H9 (cell line): ENCODE data around the gene NLRC3. TPM values are rescaled to one million over a fixed set of nuclear protein-coding genes. Genes with fewer than 3 reads are reported as not detected.

Experiments
- DNase-seq: peaks from one replicate; pipeline ENCODE4 v3.0.0-alpha.2; 2017
- H2AFZ ChIP-seq: one replicate; pipeline ENCODE4 v1.6.1; 2013; ENCODE audit warnings: mild to moderate bottlenecking, low read length, control low read depth, moderate library complexity
- H2AK5ac ChIP-seq: 2 replicates; pipeline ENCODE4 v1.6.1; 2013; ENCODE audit warnings: low read length, control low read depth, mixed read lengths; ENCODE audit not compliant: insufficient read length
- H2BK120ac ChIP-seq: one replicate; pipeline ENCODE4 v1.6.1; 2013; ENCODE audit warnings: low read depth, mild to moderate bottlenecking, low read length, control low read depth, inconsistent platforms; ENCODE audit not compliant: poor library complexity, severe bottlenecking
- H2BK12ac ChIP-seq: 2 replicates; pipeline ENCODE4 v1.6.1; 2013; ENCODE audit warnings: low read length, control low read depth, mixed read lengths, low read depth; ENCODE audit not compliant: insufficient read length
- H2BK15ac ChIP-seq: 2 replicates; pipeline ENCODE4 v1.6.1; 2013; ENCODE audit warnings: low read depth, low read length, control low read depth
- H2BK20ac ChIP-seq: one replicate; pipeline ENCODE4 v1.6.1; 2013; ENCODE audit warnings: low read depth, mild to moderate bottlenecking, low read length, control low read depth, inconsistent platforms; ENCODE audit not compliant: poor library complexity, severe bottlenecking
- H2BK5ac ChIP-seq: 2 replicates; pipeline ENCODE4 v1.6.1; 2013; ENCODE audit warnings: low read length, control low read depth, mixed read lengths; ENCODE audit not compliant: insufficient read length
- H3K14ac ChIP-seq: 2 replicates; pipeline ENCODE4 v1.6.1; 2013; ENCODE audit warnings: low read length, control low read depth; ENCODE audit not compliant: insufficient read depth
- H3K18ac ChIP-seq: 2 replicates; pipeline ENCODE4 v1.6.1; 2013; ENCODE audit warnings: low read depth, mild to moderate bottlenecking, mixed read lengths, low read length, control low read depth; ENCODE audit not compliant: insufficient read length
- H3K23ac ChIP-seq: 2 replicates; pipeline ENCODE4 v1.6.1; 2013; ENCODE audit warnings: low read length, control low read depth, mixed read lengths, low read depth; ENCODE audit not compliant: insufficient read length
- H3K23me2 ChIP-seq: 2 replicates; pipeline ENCODE4 v1.6.1; 2013; ENCODE audit warnings: low read depth, mild to moderate bottlenecking, mixed read lengths, low read length, control low read depth; ENCODE audit not compliant: insufficient read length, poor library complexity, severe bottlenecking
- H3K27ac ChIP-seq: 2 replicates; pipeline ENCODE4 v1.5.1; 2013; ENCODE audit warnings: low read length, control low read depth, mixed read lengths, low read depth; ENCODE audit not compliant: insufficient read length
- H3K27me3 ChIP-seq: 2 replicates; pipeline ENCODE4 v1.6.1; 2013; ENCODE audit warnings: low read length, control low read depth, inconsistent platforms; ENCODE audit not compliant: insufficient read depth
- H3K4ac ChIP-seq: 2 replicates; pipeline ENCODE4 v1.6.1; 2013; ENCODE audit warnings: low read depth, mild to moderate bottlenecking, control low read depth, inconsistent platforms, low read length, moderate library complexity
- H3K4me1 ChIP-seq: 2 replicates; pipeline ENCODE4 v1.6.1; 2013; ENCODE audit warnings: low read length, control low read depth, inconsistent platforms; ENCODE audit not compliant: insufficient read depth
- H3K4me2 ChIP-seq: 2 replicates; pipeline ENCODE4 v1.6.1; 2013; ENCODE audit warnings: low read length, control low read depth, mixed read lengths; ENCODE audit not compliant: insufficient read length, insufficient read depth
- H3K56ac ChIP-seq: 2 replicates; pipeline ENCODE4 v1.6.1; 2013; ENCODE audit warnings: low read depth, mild to moderate bottlenecking, mixed read lengths, low read length, control low read depth; ENCODE audit not compliant: insufficient read length
- H3K79me1 ChIP-seq: 2 replicates; pipeline ENCODE4 v1.6.1; 2013; ENCODE audit warnings: low read depth, mild to moderate bottlenecking, moderate library complexity, low read length, control low read depth, inconsistent platforms; ENCODE audit not compliant: insufficient read depth, poor library complexity, severe bottlenecking
- H3K79me2 ChIP-seq: 2 replicates; pipeline ENCODE4 v1.6.1; 2013; ENCODE audit warnings: low read length, control low read depth, inconsistent platforms; ENCODE audit not compliant: insufficient read depth
- H3K9ac ChIP-seq: 2 replicates; pipeline ENCODE4 v1.6.1; 2013; ENCODE audit warnings: low read length, control low read depth, mixed read lengths; ENCODE audit not compliant: insufficient read length; ENCODE audit errors: extremely low read depth
- H3K9me3 ChIP-seq: one replicate; pipeline ENCODE4 v1.6.1; 2013; ENCODE audit warnings: low read depth, low read length, inconsistent platforms; ENCODE audit not compliant: control insufficient read depth
- H3T11ph ChIP-seq: one replicate; pipeline ENCODE4 v1.6.1; 2013; ENCODE audit warnings: mild to moderate bottlenecking, low read length, control low read depth, inconsistent platforms
- H4K20me1 ChIP-seq: one replicate; pipeline ENCODE4 v1.6.1; 2013; ENCODE audit not compliant: control insufficient read depth, insufficient read length, insufficient read depth
- H4K5ac ChIP-seq: 2 replicates; pipeline ENCODE4 v1.6.1; 2013; ENCODE audit warnings: low read depth, mild to moderate bottlenecking, mixed read lengths, low read length, control low read depth; ENCODE audit not compliant: insufficient read length
- H4K8ac ChIP-seq: replicated peaks from 2 replicates; pipeline ENCODE4 v1.6.1; 2013; ENCODE audit warnings: low read length, control low read depth, mixed read lengths, low read depth; ENCODE audit not compliant: insufficient read length
- H4K91ac ChIP-seq: 2 replicates; pipeline ENCODE4 v1.6.1; 2013; ENCODE audit warnings: low read depth, mild to moderate bottlenecking, moderate library complexity, mixed read lengths, low read length, control low read depth; ENCODE audit not compliant: insufficient read length
- H3K27ac Mint-ChIP-seq, 3 experiments: 2 replicates in 2 of 3; 3 replicates in 1 of 3; pipeline ENCODE4 v1.8.0; 2020 to 2021; ENCODE audit warnings: mixed read lengths in 3 of 3, mild to moderate bottlenecking in 1 of 3, moderate library complexity in 1 of 3
- H3K27me3 Mint-ChIP-seq: 2 replicates; pipeline ENCODE4 v1.8.0; 2021; ENCODE audit warnings: low read depth, mild to moderate bottlenecking, moderate library complexity, mixed read lengths
- H3K36me3 Mint-ChIP-seq, 3 experiments: 2 replicates in 2 of 3; 3 replicates in 1 of 3; pipeline ENCODE4 v1.8.0; 2020 to 2021; ENCODE audit warnings: low read depth in 3 of 3, mixed read lengths in 3 of 3; ENCODE audit not compliant: insufficient read depth in 1 of 3
- H3K4me1 Mint-ChIP-seq, 2 experiments: 2 replicates each; pipeline ENCODE4 v1.8.0; 2020; ENCODE audit warnings: mixed read lengths in 2 of 2
- H3K4me3 Mint-ChIP-seq, 2 experiments: 2 replicates in 1 of 2; 3 replicates in 1 of 2; pipeline ENCODE4 v1.8.0; 2020 to 2021; ENCODE audit warnings: mild to moderate bottlenecking in 2 of 2, mixed read lengths in 2 of 2, moderate library complexity in 1 of 2
- H3K9me3 Mint-ChIP-seq, 2 experiments: 2 replicates in 1 of 2; 3 replicates in 1 of 2; pipeline ENCODE4 v1.8.0; 2020; ENCODE audit warnings: mild to moderate bottlenecking in 2 of 2, mixed read lengths in 2 of 2, moderate library complexity in 1 of 2
- WGBS: extraction: QIAGEN DNeasy Blood & Tissue Kit; methylation state at CpG from one replicate; pipeline ENCODE4 v1.1.7; 2013; ENCODE audit warnings: missing lambda C conversion rate, low lambda C conversion rate, mixed read lengths; ENCODE audit not compliant: insufficient read length; ENCODE audit errors: extremely low coverage; 5-methylcytosine and 5-hydroxymethylcytosine counted together
- total RNA-seq: library from RNA; stranded (reverse); gene quantifications from 2 replicates; pipeline ENCODE4 v1.2.1, GENCODE V29; 2021
- TF ChIP-seq, protein P1 (sequence below): fragments of 200-600 bp; sonication (generic); conservative IDR thresholded peaks from 3 replicates; pipeline ENCODE4 v1.8.0; 2021; ENCODE audit warnings: antibody characterized with exemption, mild to moderate bottlenecking

The NLRC3 gene
- total RNA-seq, 1 experiment from 2014 or later: 0.44 TPM

DNA sequence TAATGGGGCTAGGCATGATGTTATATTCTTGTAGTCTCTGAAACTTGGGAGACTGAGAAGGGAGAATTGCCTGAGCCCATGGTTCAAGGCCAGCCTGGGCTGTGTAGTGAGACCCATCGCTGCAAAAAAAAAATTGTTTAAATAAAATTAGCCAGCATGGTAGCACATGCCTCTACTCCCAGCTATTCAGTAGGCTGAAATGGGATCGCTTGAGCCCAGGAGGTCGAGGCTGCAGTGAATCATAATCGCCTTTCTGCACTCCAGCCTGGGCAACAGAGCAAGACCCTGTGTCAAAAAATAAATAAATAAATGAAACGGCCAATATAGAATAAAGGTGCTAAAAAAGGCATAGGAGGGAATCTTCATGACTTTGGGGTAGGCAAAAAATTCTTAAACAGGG is 48.1 kb upstream of the NLRC3 start:
- H2BK12ac ChIP-seq: no peak overlapping the region
- H2AK5ac ChIP-seq: no peak overlapping the region
- H3K4me1 Mint-ChIP-seq: peaks cover 9 to 13% of the 10 kb centered on the region in 2 experiments
- no peak overlapping the region for H3K4ac ChIP-seq
- no peak overlapping the region for H4K8ac ChIP-seq
- no peaks in the 10 kb centered on the region for H3K9me3 Mint-ChIP-seq
- no peak overlapping the region for H2BK120ac ChIP-seq
- no peak overlapping the region for H2AFZ ChIP-seq
- DNase-seq: no peak
- H3K27me3 ChIP-seq: no peaks in the 10 kb centered on the region
- H3K27ac Mint-ChIP-seq: no peak overlapping the region
- H3K14ac ChIP-seq: no peak overlapping the region
- H3K4me3 Mint-ChIP-seq: no peak overlapping the region
- no peak overlapping the region for H2BK20ac ChIP-seq
- no peaks in the 10 kb centered on the region for H3K9me3 ChIP-seq
- no peak overlapping the region for H3T11ph ChIP-seq
- no peak overlapping the region for H3K23ac ChIP-seq
- H3K9ac ChIP-seq: no peak overlapping the region
- no peaks in the 10 kb centered on the region for H3K23me2 ChIP-seq
- no peaks in the 10 kb centered on the region for H3K36me3 Mint-ChIP-seq
- H2BK5ac ChIP-seq: no peak overlapping the region
- H3K56ac ChIP-seq: no peak overlapping the region
- H3K27ac ChIP-seq: no peak overlapping the region
- H3K4me1 ChIP-seq: no peaks in the 10 kb centered on the region
- H4K20me1 ChIP-seq: no peaks in the 10 kb centered on the region
- no peak overlapping the region for H3K4me2 ChIP-seq
- no peak overlapping the region for H4K5ac ChIP-seq
- H3K27me3 Mint-ChIP-seq: no peaks in the 10 kb centered on the region
- no CpG with 5 or more reads among the region's 5 CpGs for WGBS
- H3K79me2 ChIP-seq: no peaks in the 10 kb centered on the region
- H3K79me1 ChIP-seq: peaks cover 4% of the 10 kb centered on the region
- H3K18ac ChIP-seq: no peak overlapping the region
- TF ChIP-seq, protein P1, sequence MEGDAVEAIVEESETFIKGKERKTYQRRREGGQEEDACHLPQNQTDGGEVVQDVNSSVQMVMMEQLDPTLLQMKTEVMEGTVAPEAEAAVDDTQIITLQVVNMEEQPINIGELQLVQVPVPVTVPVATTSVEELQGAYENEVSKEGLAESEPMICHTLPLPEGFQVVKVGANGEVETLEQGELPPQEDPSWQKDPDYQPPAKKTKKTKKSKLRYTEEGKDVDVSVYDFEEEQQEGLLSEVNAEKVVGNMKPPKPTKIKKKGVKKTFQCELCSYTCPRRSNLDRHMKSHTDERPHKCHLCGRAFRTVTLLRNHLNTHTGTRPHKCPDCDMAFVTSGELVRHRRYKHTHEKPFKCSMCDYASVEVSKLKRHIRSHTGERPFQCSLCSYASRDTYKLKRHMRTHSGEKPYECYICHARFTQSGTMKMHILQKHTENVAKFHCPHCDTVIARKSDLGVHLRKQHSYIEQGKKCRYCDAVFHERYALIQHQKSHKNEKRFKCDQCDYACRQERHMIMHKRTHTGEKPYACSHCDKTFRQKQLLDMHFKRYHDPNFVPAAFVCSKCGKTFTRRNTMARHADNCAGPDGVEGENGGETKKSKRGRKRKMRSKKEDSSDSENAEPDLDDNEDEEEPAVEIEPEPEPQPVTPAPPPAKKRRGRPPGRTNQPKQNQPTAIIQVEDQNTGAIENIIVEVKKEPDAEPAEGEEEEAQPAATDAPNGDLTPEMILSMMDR: no peak
- no peak overlapping the region for H4K91ac ChIP-seq
- H2BK15ac ChIP-seq: no peak overlapping the region
